Measurements from ENCODE around the gene ITPR2.
A peak's percentile ranks its signal among the peaks of the same experiment; 100 is the strongest.

Gene ITPR2

GRCh38 chr12:26514364-26514763 lies 318.6 kb downstream of the ITPR2 start:
- DNase-seq (ENCODE audit: low spot score): no peak

DNA sequence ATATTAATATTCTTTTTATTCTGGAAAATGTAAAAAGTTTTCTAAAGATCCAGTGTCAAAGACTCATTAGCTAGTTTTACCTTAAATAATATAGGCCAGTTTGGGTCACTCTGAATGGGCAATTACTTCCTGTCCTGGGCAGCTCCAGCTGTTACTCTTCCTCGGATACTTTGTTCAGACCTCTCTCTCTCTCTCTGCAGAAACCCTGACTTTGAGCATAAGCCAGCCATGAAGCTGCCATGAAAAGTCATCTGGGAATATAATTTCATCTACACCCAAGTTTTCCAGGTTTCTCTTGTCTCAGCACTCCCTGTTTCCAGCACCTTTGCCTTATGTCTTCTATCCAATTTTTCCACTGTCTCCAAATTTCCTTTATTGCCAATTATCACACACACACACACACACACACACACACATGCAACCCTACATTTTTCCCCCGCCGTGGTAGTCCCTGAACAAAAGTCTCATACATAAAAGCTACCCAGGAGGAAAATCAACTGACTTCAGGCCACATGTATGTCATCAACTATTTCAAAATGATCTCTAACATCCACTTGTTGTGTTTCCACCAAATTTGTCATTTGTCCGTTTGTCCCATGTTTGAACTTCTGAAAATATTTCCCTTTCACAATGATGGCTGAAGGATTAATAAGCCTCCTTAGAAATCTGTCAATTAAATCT lies 319.5 kb downstream of the ITPR2 start:
- no peak for DNase-seq (ENCODE audit: low spot score)

GRCh38 chr12:26512213-26512612 lies 320.8 kb downstream of the ITPR2 start:
- no peak for DNase-seq (ENCODE audit: low spot score)

DNA sequence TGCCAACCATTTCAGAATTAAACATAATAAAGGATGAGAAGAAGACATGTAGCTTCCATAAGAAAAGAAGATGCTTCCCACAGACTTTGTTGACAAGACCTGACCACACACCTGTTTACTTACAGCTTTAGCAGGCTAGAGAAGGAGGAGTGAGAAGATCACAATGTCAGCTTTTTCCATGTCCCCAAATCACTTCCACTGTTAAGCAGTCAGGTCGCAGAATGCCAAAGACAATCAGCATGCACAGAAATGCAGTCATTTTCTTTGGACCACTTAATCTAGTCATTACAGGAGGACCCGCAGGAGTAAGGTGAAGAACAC lies 322.7 kb downstream of the ITPR2 start:
- DNase-seq (ENCODE audit: low spot score): no peak

DNA sequence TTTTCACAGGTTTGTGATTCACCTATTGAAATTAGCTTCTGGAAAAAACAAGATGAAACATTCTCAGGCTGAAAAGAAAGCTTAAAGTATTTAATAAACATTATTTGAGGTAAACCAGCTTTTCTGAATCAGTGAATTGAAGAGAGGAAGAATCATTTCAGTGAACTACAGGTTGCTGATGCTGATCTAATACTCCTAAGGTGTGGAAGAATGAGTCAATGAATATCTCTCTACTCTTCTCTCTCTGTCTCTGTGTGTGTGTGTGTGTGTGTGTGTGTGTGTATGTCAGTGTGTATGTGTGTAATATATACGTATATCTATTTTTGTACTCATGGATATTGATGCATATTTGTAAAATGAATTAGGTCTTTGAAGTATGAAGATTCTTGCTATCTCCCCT lies 325.4 kb downstream of the ITPR2 start:
- no peak for DNase-seq (ENCODE audit: low spot score)

GRCh38 chr12:26499979-26500640 lies 332.9 kb downstream of the ITPR2 start:
- DNase-seq (ENCODE audit: low spot score): no peak

- no peak for DNase-seq (ENCODE audit: low spot score)
Observed at GRCh38 chr12:26496170-26496569, 336.8 kb downstream of the ITPR2 start.

- DNase-seq (ENCODE audit: low spot score): no peak
Observed at GRCh38 chr12:26493656-26494055, 339.3 kb downstream of the ITPR2 start.

DNA sequence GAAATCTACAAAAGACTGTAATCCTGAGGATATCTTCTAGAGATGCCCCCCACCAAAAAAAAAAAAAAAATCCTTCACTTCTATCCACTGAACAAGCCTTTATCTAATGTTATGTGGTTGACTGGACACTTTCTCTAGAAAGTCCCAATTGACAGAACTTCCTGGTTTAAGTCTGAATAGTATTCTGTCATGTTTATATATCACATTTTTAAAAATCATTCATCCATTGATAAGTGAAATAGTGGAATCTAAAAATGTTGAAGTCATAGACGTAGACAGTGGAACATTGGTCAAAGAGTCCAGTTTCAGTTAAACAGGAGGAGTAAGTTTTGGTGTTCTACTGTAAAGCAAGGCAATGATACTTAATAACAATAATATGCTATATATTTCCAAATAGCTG lies 340.6 kb downstream of the ITPR2 start:
- DNase-seq (ENCODE audit: low spot score): no peak

- DNase-seq (ENCODE audit: low spot score): no peak
Observed at GRCh38 chr12:26489908-26490307, 343.1 kb downstream of the ITPR2 start.

GRCh38 chr12:26488351-26488750 lies 344.6 kb downstream of the ITPR2 start:
- no peak for DNase-seq (ENCODE audit: low spot score)

GRCh38 chr12:26473291-26473690 lies 359.7 kb downstream of the ITPR2 start:
- DNase-seq (ENCODE audit: low spot score): no peak

DNA sequence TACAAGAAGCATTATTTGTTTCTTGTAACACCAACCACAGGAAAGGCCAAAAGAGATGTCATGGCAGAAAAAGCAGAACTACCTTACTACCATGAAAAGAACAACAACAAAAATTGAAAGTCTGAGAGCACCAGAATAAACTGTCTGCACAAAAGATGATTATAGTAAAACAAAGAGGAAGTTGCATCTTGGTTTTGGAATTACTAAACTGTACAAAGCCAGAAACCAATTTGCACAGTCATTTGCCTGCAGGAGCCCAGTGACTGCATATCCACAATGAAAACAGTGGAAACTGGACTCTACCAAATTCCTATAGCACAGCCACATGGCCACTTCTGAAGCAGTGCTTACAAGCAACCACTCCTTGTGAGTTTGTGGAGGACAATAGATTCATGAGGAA lies 361.4 kb downstream of the ITPR2 start:
- no peak for DNase-seq (ENCODE audit: low spot score)

DNA sequence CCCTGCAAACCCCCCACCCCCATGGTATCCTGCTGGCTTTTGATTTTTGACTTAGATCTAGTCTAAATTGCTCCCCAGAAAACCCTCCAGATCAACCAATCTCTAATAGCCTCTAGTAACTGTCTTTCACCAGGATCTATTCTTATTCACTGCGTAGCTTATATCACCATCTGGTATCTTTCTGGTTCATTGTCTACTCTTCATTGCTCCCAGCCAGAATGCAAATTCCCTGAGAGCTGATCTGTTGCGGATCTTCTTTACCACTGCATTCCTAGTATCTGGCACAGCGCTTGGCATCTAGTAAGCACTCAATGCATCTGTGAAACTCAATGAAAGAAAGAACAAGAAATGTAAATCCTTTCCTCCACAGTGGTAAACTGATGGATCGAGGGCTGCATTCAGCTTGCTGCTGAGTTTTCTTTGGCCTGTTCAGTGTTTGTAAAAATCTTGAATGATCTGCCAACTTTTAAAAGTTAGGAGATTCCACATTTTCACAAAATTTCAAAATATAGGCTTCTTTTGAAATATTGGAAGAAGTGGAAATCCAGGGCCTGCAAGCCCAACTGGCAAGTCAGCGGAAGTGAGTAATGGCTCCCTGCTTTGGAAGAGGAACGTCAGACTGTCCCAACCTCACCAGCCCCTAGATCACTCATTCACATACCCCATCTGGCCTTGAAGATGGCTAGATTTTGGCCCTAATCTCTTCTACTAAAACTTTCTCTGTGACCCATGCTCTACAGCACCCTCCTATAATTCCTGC lies 363.4 kb downstream of the ITPR2 start:
- no peak for DNase-seq (ENCODE audit: low spot score)

DNA sequence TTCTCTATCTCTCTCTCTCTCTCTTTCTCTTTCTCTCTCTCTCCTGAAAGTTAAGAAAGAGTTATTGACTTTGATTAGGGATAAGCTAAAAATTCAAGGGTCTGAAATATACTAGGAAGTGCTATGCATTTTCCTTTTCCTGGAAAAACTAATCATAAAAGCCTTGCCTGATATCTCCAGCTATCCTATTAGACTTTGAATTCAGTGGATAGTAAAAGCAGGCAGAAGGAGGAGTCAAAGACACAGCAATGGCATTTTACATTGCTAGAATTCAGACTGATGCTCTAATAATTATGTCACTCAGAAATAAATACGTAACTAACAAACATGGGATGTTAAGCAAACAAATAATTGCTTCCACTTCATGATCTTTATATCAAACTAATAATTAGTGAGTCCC lies 365.6 kb downstream of the ITPR2 start:
- DNase-seq (ENCODE audit: low spot score): no peak

GRCh38 chr12:26466726-26467125 lies 366.3 kb downstream of the ITPR2 start:
- DNase-seq (ENCODE audit: low spot score): no peak

GRCh38 chr12:26465419-26466097 lies 367.4 kb downstream of the ITPR2 start:
- DNase-seq (ENCODE audit: low spot score): peak; percentile 36

- DNase-seq (ENCODE audit: low spot score): no peak
Observed at GRCh38 chr12:26461776-26462175, 371.2 kb downstream of the ITPR2 start.

GRCh38 chr12:26460361-26460760 lies 372.6 kb downstream of the ITPR2 start:
- DNase-seq (ENCODE audit: low spot score): no peak

DNA sequence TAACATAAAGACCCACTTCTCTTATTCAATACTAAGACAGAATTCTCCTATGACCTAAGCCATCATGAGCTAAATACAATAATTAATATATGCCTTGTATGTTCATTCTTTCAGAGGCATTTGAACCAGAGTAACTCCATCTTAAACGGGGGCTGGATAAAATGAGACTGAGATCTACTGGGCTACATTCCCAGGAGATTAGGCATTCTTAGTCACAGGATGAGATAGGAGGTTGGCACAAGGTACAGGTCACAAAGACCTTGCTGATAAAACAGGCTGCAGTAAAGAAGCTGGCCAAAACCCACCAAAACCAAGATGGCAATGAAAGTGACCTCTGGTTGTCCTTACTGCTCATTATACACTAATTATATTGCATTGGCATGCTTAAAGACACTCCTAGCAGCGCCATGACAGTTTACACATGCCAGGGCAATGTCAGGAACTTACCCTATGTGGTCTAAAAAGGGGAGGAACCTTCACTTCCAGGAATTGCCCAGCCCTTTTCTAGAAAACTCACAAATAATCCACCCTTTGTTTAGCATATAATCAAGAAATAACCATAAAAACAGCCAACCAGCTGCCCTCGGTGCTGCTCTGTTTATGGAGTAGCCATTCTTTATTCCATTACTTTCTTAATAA lies 376.9 kb downstream of the ITPR2 start:
- DNase-seq (ENCODE audit: low spot score): no peak

DNA sequence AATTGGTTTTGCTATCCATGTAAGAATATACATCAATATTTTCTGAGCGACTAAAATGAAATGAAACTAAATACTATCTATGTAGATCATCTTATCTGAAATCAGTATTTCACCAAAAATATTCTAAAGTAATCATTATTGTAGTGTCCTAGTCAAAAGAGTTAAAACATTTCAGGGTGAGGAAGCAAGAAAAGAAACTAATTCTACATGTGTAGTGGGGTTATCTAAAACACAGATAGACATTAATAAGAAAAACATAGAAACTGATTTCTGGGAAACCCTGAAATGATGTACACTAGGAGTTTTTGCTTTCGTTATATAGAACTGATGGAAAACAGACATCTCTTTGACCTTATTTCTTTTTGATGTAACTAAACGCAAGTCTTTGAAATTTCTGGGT lies 379.7 kb downstream of the ITPR2 start:
- no peak for DNase-seq (ENCODE audit: low spot score)

GRCh38 chr12:26452511-26452910 lies 380.5 kb downstream of the ITPR2 start:
- DNase-seq (ENCODE audit: low spot score): no peak

All from HuH-7 (cell line).